ENCODE measurements around the gene NYNRIN. TPM values are rescaled to one million over a fixed set of nuclear protein-coding genes. Genes with fewer than 3 reads are reported as not detected.
"Not testable (repeated sequence)": the region's sequence is repeated elsewhere in the genome, so short reads cannot be mapped to it uniquely, and the experiment has no call there.

Gene NYNRIN
- total RNA-seq, 1 donor from 2014 or later: 15.5 TPM

DNA sequence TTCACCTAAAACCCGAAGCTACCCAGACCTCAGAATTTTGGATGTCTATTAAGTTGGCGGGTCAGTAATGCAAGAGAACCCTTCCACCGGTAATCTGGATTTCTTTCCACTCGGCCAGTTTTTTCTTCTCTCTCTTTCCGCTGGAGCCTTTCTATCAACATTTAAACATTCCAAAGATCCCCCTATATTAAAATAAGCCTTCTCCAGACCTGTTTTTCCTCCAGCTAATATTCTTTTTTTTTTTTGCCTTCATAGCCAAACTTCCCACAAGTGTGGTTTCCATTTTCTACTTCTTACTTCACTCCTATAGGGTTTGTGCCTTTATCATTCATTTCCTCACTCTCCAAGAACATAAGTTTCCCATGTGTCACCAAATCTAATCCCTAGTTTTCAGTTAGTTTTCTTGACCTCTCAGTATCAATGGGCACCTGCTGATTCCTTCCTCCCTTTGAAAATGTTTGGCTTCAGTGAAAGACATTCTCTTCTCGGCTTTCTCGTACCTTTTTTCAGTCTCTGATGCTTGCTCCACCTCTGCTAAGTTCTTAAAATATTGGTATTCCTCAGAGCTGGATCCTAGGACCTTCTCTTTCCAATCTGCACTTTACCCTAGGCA lies 44.4 kb downstream of the NYNRIN start:
- Histone ChIP-seq H3K4me2 (peak overlapping the region; percentile 88), H4K20me1 (ENCODE audit: low read depth) (no peaks in the 10 kb centered on the region), H3K9me3 (ENCODE audit: low read depth) (no peaks in the 10 kb centered on the region), H3K36me3 (no peaks in the 10 kb centered on the region), H3K27ac (no peak overlapping the region), H3F3A (ENCODE audit: low read depth) (peaks cover 13% of the 10 kb centered on the region), H3K4me1 (peaks cover 9% of the 10 kb centered on the region), H3K27me3 (no peaks in the 10 kb centered on the region), H3K79me2 (ENCODE audit: low read depth) (peaks cover 21% of the 10 kb centered on the region), H3K4me3 (peak overlapping the region; percentile 75), H3K9ac (peak overlapping the region; percentile 58), H2AFZ (replicated peaks) (peak overlapping the region; percentile 27)
- Mint-ChIP-seq H3K4me1 (peaks cover 10% of the 10 kb centered on the region), H3K36me3 (peaks cover 12% of the 10 kb centered on the region), H3K4me3 (peak overlapping the region; percentile 91), H3K9me3 (no peaks in the 10 kb centered on the region), H3K27me3 (ENCODE audit: insufficient read depth, low read depth) (peaks cover 7% of the 10 kb centered on the region), H3K27ac (peak overlapping the region; percentile 98)
- TF ChIP-seq, protein P1, sequence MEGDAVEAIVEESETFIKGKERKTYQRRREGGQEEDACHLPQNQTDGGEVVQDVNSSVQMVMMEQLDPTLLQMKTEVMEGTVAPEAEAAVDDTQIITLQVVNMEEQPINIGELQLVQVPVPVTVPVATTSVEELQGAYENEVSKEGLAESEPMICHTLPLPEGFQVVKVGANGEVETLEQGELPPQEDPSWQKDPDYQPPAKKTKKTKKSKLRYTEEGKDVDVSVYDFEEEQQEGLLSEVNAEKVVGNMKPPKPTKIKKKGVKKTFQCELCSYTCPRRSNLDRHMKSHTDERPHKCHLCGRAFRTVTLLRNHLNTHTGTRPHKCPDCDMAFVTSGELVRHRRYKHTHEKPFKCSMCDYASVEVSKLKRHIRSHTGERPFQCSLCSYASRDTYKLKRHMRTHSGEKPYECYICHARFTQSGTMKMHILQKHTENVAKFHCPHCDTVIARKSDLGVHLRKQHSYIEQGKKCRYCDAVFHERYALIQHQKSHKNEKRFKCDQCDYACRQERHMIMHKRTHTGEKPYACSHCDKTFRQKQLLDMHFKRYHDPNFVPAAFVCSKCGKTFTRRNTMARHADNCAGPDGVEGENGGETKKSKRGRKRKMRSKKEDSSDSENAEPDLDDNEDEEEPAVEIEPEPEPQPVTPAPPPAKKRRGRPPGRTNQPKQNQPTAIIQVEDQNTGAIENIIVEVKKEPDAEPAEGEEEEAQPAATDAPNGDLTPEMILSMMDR (IDR thresholded peaks at IDR 0.05): no peak
- TF ChIP-seq EZH2phosphoT487 (IDR thresholded peaks at IDR 0.05): no peak
- no peak for TF ChIP-seq EZH2 (IDR thresholded peaks at IDR 0.05)
- no peak for DNase-seq (ENCODE audit: low spot score)

DNA sequence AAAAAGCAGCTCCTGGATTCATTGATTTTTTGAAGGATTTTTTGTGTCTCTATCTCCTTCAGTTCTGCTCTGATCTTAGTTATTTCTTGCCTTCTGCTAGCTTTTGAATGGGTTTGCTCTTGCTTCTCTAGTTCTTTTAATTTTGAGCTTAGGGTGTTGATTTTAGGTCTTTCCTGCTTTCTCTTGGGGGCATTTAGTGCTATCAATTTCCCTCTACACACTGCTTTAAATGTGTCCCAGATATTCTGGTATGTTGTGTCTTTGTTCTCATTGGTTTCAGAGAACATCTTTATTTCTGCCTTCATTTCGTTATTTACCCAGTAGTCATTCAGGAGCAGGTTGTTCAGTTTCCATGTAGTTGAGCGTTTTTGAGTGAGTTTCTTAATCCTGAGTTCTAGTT lies 52.0 kb downstream of the NYNRIN start:
- DNase-seq (ENCODE audit: low spot score); H3K36me3 ChIP-seq; H3K9me3 ChIP-seq (ENCODE audit: low read depth); H3K79me2 ChIP-seq (ENCODE audit: low read depth); H3K9ac ChIP-seq; H3K9me3 Mint-ChIP-seq; H3K4me3 ChIP-seq; H3K27ac Mint-ChIP-seq; H3F3A ChIP-seq (ENCODE audit: low read depth); H3K4me3 Mint-ChIP-seq; H3K27ac ChIP-seq; H3K4me1 Mint-ChIP-seq; H2AFZ ChIP-seq (replicated peaks); H3K4me2 ChIP-seq; H3K27me3 Mint-ChIP-seq (ENCODE audit: insufficient read depth, low read depth); H3K4me1 ChIP-seq; H3K27me3 ChIP-seq; H4K20me1 ChIP-seq (ENCODE audit: low read depth): not testable (repeated sequence)
- peaks cover 17% of the 10 kb centered on the region for H3K36me3 Mint-ChIP-seq

- Histone ChIP-seq H3K36me3 (no peaks in the 10 kb centered on the region), H3K4me3 (no peak overlapping the region), H3F3A (ENCODE audit: low read depth) (no peaks in the 10 kb centered on the region), H3K27ac (no peak overlapping the region), H2AFZ (replicated peaks) (no peak overlapping the region), H3K4me1 (no peaks in the 10 kb centered on the region), H3K4me2 (no peak overlapping the region), H3K79me2 (ENCODE audit: low read depth) (no peaks in the 10 kb centered on the region), H3K9me3 (ENCODE audit: low read depth) (peaks cover 6% of the 10 kb centered on the region), H4K20me1 (ENCODE audit: low read depth) (no peaks in the 10 kb centered on the region), H3K27me3 (no peaks in the 10 kb centered on the region), H3K9ac (no peak overlapping the region)
- Mint-ChIP-seq H3K27me3 (ENCODE audit: insufficient read depth, low read depth) (no peaks in the 10 kb centered on the region), H3K36me3 (peaks cover 20% of the 10 kb centered on the region), H3K9me3 (peaks cover 10% of the 10 kb centered on the region), H3K27ac (no peak overlapping the region), H3K4me3 (no peak overlapping the region), H3K4me1 (no peaks in the 10 kb centered on the region)
- TF ChIP-seq EZH2 (IDR thresholded peaks at IDR 0.05) (no peak), EZH2phosphoT487 (IDR thresholded peaks at IDR 0.05) (no peak)
- TF ChIP-seq, protein P1 (IDR thresholded peaks at IDR 0.05): no peak
- no peak for DNase-seq (ENCODE audit: low spot score)
Observed at GRCh38 chr14:24456980-24457379, 58.2 kb downstream of the NYNRIN start.

- H3K9me3 Mint-ChIP-seq: peaks cover 9% of the 10 kb centered on the region
- H3K27ac Mint-ChIP-seq: no peak overlapping the region
- Histone ChIP-seq H3K4me2 (no peak overlapping the region), H3K36me3 (no peaks in the 10 kb centered on the region), H3K27me3 (no peaks in the 10 kb centered on the region), H4K20me1 (ENCODE audit: low read depth) (no peaks in the 10 kb centered on the region), H3K9me3 (ENCODE audit: low read depth) (peaks cover 6% of the 10 kb centered on the region), H2AFZ (replicated peaks) (no peak overlapping the region), H3K4me1 (no peaks in the 10 kb centered on the region), H3K9ac (no peak overlapping the region), H3K4me3 (no peak overlapping the region), H3K27ac (no peak overlapping the region), H3K79me2 (ENCODE audit: low read depth) (no peaks in the 10 kb centered on the region), H3F3A (ENCODE audit: low read depth) (no peaks in the 10 kb centered on the region)
- TF ChIP-seq, protein P1 (IDR thresholded peaks at IDR 0.05): no peak
- TF ChIP-seq EZH2 (IDR thresholded peaks at IDR 0.05): no peak
- no peak for TF ChIP-seq EZH2phosphoT487 (IDR thresholded peaks at IDR 0.05)
- H3K4me1 Mint-ChIP-seq: no peaks in the 10 kb centered on the region
- peaks cover 13% of the 10 kb centered on the region for H3K36me3 Mint-ChIP-seq
- no peaks in the 10 kb centered on the region for H3K27me3 Mint-ChIP-seq (ENCODE audit: insufficient read depth, low read depth)
- no peak for DNase-seq (ENCODE audit: low spot score)
- H3K4me3 Mint-ChIP-seq: no peak overlapping the region
Observed at GRCh38 chr14:24458736-24459135, 59.9 kb downstream of the NYNRIN start.
